Epithelial cell of proximal tubule (primary cell): Measurements from ENCODE around the gene CEP112. TPM values are rescaled to one million over a fixed set of nuclear protein-coding genes. Genes with fewer than 3 reads are reported as not detected.

Experiments used
- DNase-seq: peaks from one replicate; pipeline ENCODE4 v3.0.0-alpha.2; 2011; ENCODE audit warnings: low read depth
- H3K4me3 ChIP-seq: 2 replicates; pipeline ENCODE4 v1.5.1; 2011; ENCODE audit warnings: low read depth, mild to moderate bottlenecking, low read length
- CTCF ChIP-seq: conservative IDR thresholded peaks from 2 replicates; pipeline ENCODE4 v1.5.1; 2012; ENCODE audit warnings: low read depth, mild to moderate bottlenecking, low read length
- total RNA-seq: library from RNA; depleted of rRNA; stranded (reverse); fragments of >200 nt; gene quantifications from 2 replicates; pipeline ENCODE4 v1.2.3, GENCODE V29; 2015

Gene CEP112
- total RNA-seq, 1 donor from 2014 or later, result 4.7 TPM

- TF ChIP-seq CTCF, result no peak
- DNase-seq, result no peak
- no peak overlapping the region for H3K4me3 ChIP-seq
Measured at GRCh38 chr17:65763786-65764185, 428.1 kb downstream of the CEP112 start.

GRCh38 chr17:65762973-65763372 is 429.0 kb downstream of the CEP112 start:
- H3K4me3 ChIP-seq, result no peak overlapping the region
- TF ChIP-seq CTCF, result no peak
- no peak for DNase-seq

- no peak for DNase-seq
- TF ChIP-seq CTCF, result no peak
- no peak overlapping the region for H3K4me3 ChIP-seq
Measured at GRCh38 chr17:65759532-65759931, 432.4 kb downstream of the CEP112 start.

GRCh38 chr17:65756760-65757159 is 435.2 kb downstream of the CEP112 start:
- no peak for DNase-seq
- H3K4me3 ChIP-seq, result no peak overlapping the region
- no peak for TF ChIP-seq CTCF

- no peak for TF ChIP-seq CTCF
- DNase-seq, result no peak
- no peak overlapping the region for H3K4me3 ChIP-seq
Measured at GRCh38 chr17:65755799-65756198, 436.1 kb downstream of the CEP112 start.

GRCh38 chr17:65754630-65755029 is 437.3 kb downstream of the CEP112 start:
- no peak overlapping the region for H3K4me3 ChIP-seq
- DNase-seq, result no peak
- no peak for TF ChIP-seq CTCF

GRCh38 chr17:65754081-65754480 is 437.9 kb downstream of the CEP112 start:
- no peak for TF ChIP-seq CTCF
- no peak for DNase-seq
- no peak overlapping the region for H3K4me3 ChIP-seq
